Activated CD8-positive, alpha-beta T cell treated with anti-CD3 and anti-CD28 coated beads for 36 hours (primary cell): ENCODE measurements around the gene TOR4A. TPM values are rescaled to one million over a fixed set of nuclear protein-coding genes. Genes with fewer than 3 reads are reported as not detected.

ENCODE experiments used
- ATAC-seq: fragments of 200-7000 bp; cut with Tn5 transposase; one replicate; pipeline ENCODE4 v1.10.0; 2021; ENCODE audit warnings: mild to moderate bottlenecking, moderate library complexity
- CTCF ChIA-PET: fragments of 350-600 bp; sonication (Branson Sonifier 250); formaldehyde crosslinking; loops from one replicate; lab custom pipeline; 2021; ENCODE audit warnings: antibody characterized with exemption; lab: Charles Lee
- POLR2A ChIA-PET: fragments of 350-600 bp; sonication (Branson Sonifier 250); formaldehyde crosslinking; loops from one replicate; lab custom pipeline; 2021; ENCODE audit warnings: antibody characterized with exemption; lab: Charles Lee
- DNase-seq: peaks from one replicate; pipeline ENCODE4 v3.0.0-alpha.2; 2020
- H3K27ac Mint-ChIP-seq: one replicate; pipeline ENCODE4 v1.8.0; 2021; ENCODE audit warnings: mild to moderate bottlenecking, mixed read lengths
- H3K27me3 Mint-ChIP-seq: one replicate; pipeline ENCODE4 v1.8.0; 2021; ENCODE audit warnings: mixed read lengths
- H3K36me3 Mint-ChIP-seq: one replicate; pipeline ENCODE4 v1.8.0; 2021; ENCODE audit warnings: low read depth, mixed read lengths
- H3K4me1 Mint-ChIP-seq: one replicate; pipeline ENCODE4 v1.8.0; 2021; ENCODE audit warnings: low read depth, mixed read lengths
- H3K4me3 Mint-ChIP-seq: one replicate; pipeline ENCODE4 v1.8.0; 2021; ENCODE audit warnings: mild to moderate bottlenecking, moderate library complexity, mixed read lengths
- H3K9me3 Mint-ChIP-seq: one replicate; pipeline ENCODE4 v1.8.0; 2021; ENCODE audit warnings: mixed read lengths
- CTCF ChIP-seq: fragments of 200-600 bp; IDR thresholded peaks from one replicate; pipeline ENCODE4 v1.8.0; 2022; ENCODE audit warnings: antibody characterized with exemption, mild to moderate bottlenecking
- intact Hi-C: fragments of 100-400 bp; cut with micrococcal nuclease; formaldehyde crosslinking; loops from one replicate; pipeline ENCODE4 v1.10.0; 2022
- total RNA-seq, 2 experiments: library from RNA; stranded (reverse); gene quantifications; one replicate each; pipeline ENCODE4 v1.2.3, GENCODE V29; 2021

TOR4A gene
- total RNA-seq, 2 experiments from 2014 or later, result 2.9 to 3.0 TPM

- Mint-ChIP-seq H3K4me1 (peaks cover 16% of the 10 kb centered on the region), H3K27me3 (peaks cover 14% of the 10 kb centered on the region), H3K27ac (no peak overlapping the region), H3K36me3 (no peaks in the 10 kb centered on the region), H3K4me3 (no peak overlapping the region), H3K9me3 (no peaks in the 10 kb centered on the region)
- ChIA-PET CTCF (interaction anchor here (0.9 to 2.4 kb wide), 16 partner anchors 14 to 232 kb away, joined by 3 to 8 read pairs (median 3); partner anchors contain the start of genes EXD3 and NOXA1), POLR2A (interaction anchor here (1.0 to 1.9 kb wide), 4 partner anchors 15 to 121 kb away, joined by 3 to 5 read pairs (median 3); partner anchors contain the start of genes EXD3 and NOXA1)
- no peak for DNase-seq
- intact Hi-C loops, result loop anchor here (10.0 kb wide), 1 partner anchor 222 kb away; no protein-coding TSS in a partner anchor
- peak; percentile 75 for TF ChIP-seq CTCF
- ATAC-seq, result peak; percentile 29
Measured at GRCh38 chr9:137302449-137303150, 25.1 kb downstream of the TOR4A start.

- intact Hi-C loops, result loop anchor here (10.0 kb wide), 1 partner anchor 221 kb away; no protein-coding TSS in a partner anchor
- H3K4me3 Mint-ChIP-seq, result no peak overlapping the region
- no peak for ATAC-seq
- H3K27ac Mint-ChIP-seq, result no peak overlapping the region
- CTCF ChIA-PET, result interaction anchor here (0.9 to 2.4 kb wide), 4 partner anchors 67 to 232 kb away, joined by 3 to 6 read pairs (median 4); no protein-coding TSS in a partner anchor
- no peak for DNase-seq
- peaks cover 17% of the 10 kb centered on the region for H3K4me1 Mint-ChIP-seq
- peaks cover 13% of the 10 kb centered on the region for H3K27me3 Mint-ChIP-seq
- no peak for TF ChIP-seq CTCF
- H3K36me3 Mint-ChIP-seq, result no peaks in the 10 kb centered on the region
- no peaks in the 10 kb centered on the region for H3K9me3 Mint-ChIP-seq
- POLR2A ChIA-PET, result interaction anchor here (1.1 to 1.9 kb wide), 2 partner anchors 21 to 84 kb away, joined by 3 to 5 read pairs; no protein-coding TSS in a partner anchor
Measured at GRCh38 chr9:137303151-137303892, 25.8 kb downstream of the TOR4A start.

- intact Hi-C loops, result loop anchor here (10.0 kb wide), 1 partner anchor 221 kb away; no protein-coding TSS in a partner anchor
- no peak for ATAC-seq
- no peak overlapping the region for H3K4me3 Mint-ChIP-seq
- no peaks in the 10 kb centered on the region for H3K9me3 Mint-ChIP-seq
- no peak overlapping the region for H3K27ac Mint-ChIP-seq
- H3K4me1 Mint-ChIP-seq, result peaks cover 17% of the 10 kb centered on the region
- no peak for TF ChIP-seq CTCF
- ChIA-PET CTCF (interaction anchor here (0.9 to 1.0 kb wide), 2 partner anchors 67 to 138 kb away, joined by 3 read pairs; no protein-coding TSS in a partner anchor), POLR2A (interaction anchor here (1.1 to 1.2 kb wide), 2 partner anchors 83 to 116 kb away, joined by 3 read pairs; partner anchors contain the start of gene ANAPC2)
- no peaks in the 10 kb centered on the region for H3K36me3 Mint-ChIP-seq
- no peak for DNase-seq
- H3K27me3 Mint-ChIP-seq, result peaks cover 9% of the 10 kb centered on the region
Measured at GRCh38 chr9:137303893-137304382, 26.4 kb downstream of the TOR4A start.

GRCh38 chr9:137304383-137305059 lies 27.0 kb downstream of the TOR4A start:
- Mint-ChIP-seq H3K9me3 (no peaks in the 10 kb centered on the region), H3K4me1 (peaks cover 17% of the 10 kb centered on the region), H3K36me3 (no peaks in the 10 kb centered on the region), H3K4me3 (no peak overlapping the region), H3K27me3 (peaks cover 9% of the 10 kb centered on the region), H3K27ac (no peak overlapping the region)
- TF ChIP-seq CTCF, result no peak
- ChIA-PET POLR2A (interaction anchor here (0.7 to 1.2 kb wide), 3 partner anchors 10 to 117 kb away, joined by 3 to 4 read pairs (median 3); partner anchors contain the start of gene ANAPC2), CTCF (interaction anchor here (0.6 to 1.0 kb wide), 3 partner anchors 10 to 138 kb away, joined by 3 read pairs; no protein-coding TSS in a partner anchor)
- ATAC-seq (no peak), DNase-seq (no peak)
- intact Hi-C loops, result loop anchor here (10.0 kb wide), 1 partner anchor 220 kb away; no protein-coding TSS in a partner anchor
